Prostate gland (tissue), 2 donors: ENCODE data around the gene MTARC2. TPM values are rescaled to one million over a fixed set of nuclear protein-coding genes. Genes with fewer than 3 reads are reported as not detected.

Experiments used
- DNase-seq: peaks from one replicate; pipeline ENCODE4 v3.0.0-alpha.2; 2019; ENCODE audit warnings: low spot score
- H3K27ac ChIP-seq, 2 donors: fragments of 200-600 bp; sonication (generic); 2 replicates each; pipeline ENCODE4 v1.5.1; 2017 to 2019
- H3K27me3 ChIP-seq: fragments of 200-600 bp; sonication (generic); replicated peaks from 2 replicates; pipeline ENCODE4 v1.5.1; 2019; ENCODE audit not compliant: insufficient read depth
- H3K36me3 ChIP-seq, 2 donors: fragments of 200-600 bp; sonication (generic); 1 replicate in 1 of 2; 2 replicates in 1 of 2; pipeline versions ENCODE4 v1.5.1 to v1.8.1; 2017 to 2019
- H3K4me1 ChIP-seq: fragments of 200-600 bp; sonication (generic); replicated peaks from 2 replicates; pipeline ENCODE4 v1.5.1; 2019
- H3K4me3 ChIP-seq, 2 donors: fragments of 200-600 bp; sonication (generic); 2 replicates each; pipeline ENCODE4 v1.5.1; 2017 to 2019
- H3K9me3 ChIP-seq: fragments of 200-600 bp; sonication (generic); 2 replicates; pipeline ENCODE4 v1.5.1; 2017
- CTCF ChIP-seq, 4 experiments: fragments of 200-600 bp in 2 of 4; fragments of 450-650 bp in 2 of 4; sonication (generic) in 2 of 4; IDR thresholded peaks; 1 replicate in 3 of 4; 2 replicates in 1 of 4; pipeline ENCODE4 v1.5.1; 2016 to 2019; ENCODE audit warnings: antibody characterized with exemption in 4 of 4, mild to moderate bottlenecking in 2 of 4, moderate library complexity in 2 of 4
- POLR2A ChIP-seq: fragments of 450-650 bp; IDR thresholded peaks from one replicate; pipeline ENCODE4 v1.6.1; 2016; ENCODE audit warnings: antibody characterized with exemption, mild to moderate bottlenecking
- POLR2AphosphoS5 ChIP-seq: sonication (generic); formaldehyde crosslinking; IDR thresholded peaks from one replicate; pipeline ENCODE4 v1.6.1; 2017; ENCODE audit warnings: antibody characterized with exemption
- WGBS: methylation state at CpG from one replicate; pipeline ENCODE4 v1.1.5; 2018; 5-methylcytosine and 5-hydroxymethylcytosine counted together
- intact Hi-C: fragments of 100-400 bp; cut with DNase I; formaldehyde crosslinking; loops from one replicate; pipeline ENCODE4 v1.14.2; 2022
- total RNA-seq, 2 donors: library from RNA; depleted of rRNA; stranded (reverse); fragments of >200 nt; gene quantifications; one replicate each; pipeline ENCODE4 v1.1.0, GENCODE V29; 2016

The MTARC2 gene
- total RNA-seq, 2 donors from 2014 or later = 22.2 to 44.4 TPM

- intact Hi-C loops = loop anchor here (5.0 to 10.0 kb wide), 2 partner anchors 395 to 627 kb away; no protein-coding TSS in a partner anchor
- TF ChIP-seq POLR2A (no peak), CTCF (IDR thresholded peaks at IDR 0.05) (peak; percentile 71 to 84 (median 75)), POLR2AphosphoS5 (peak; percentile 10)
- Histone ChIP-seq H3K9me3 (no peaks in the 10 kb centered on the region), H3K4me3 (no peak overlapping the region), H3K27ac (no peak overlapping the region), H3K4me1 (no peaks in the 10 kb centered on the region), H3K36me3 (no peaks in the 10 kb centered on the region), H3K27me3 (no peaks in the 10 kb centered on the region)
- 43% methylated on average over 20 of the region's 20 CpGs for WGBS
- peak; percentile 54 for DNase-seq
Measured at GRCh38 chr1:220810179-220810653, 62.1 kb downstream of the MTARC2 start.

GRCh38 chr1:220810963-220811362 is 62.8 kb downstream of the MTARC2 start:
- Histone ChIP-seq H3K27me3 (no peaks in the 10 kb centered on the region), H3K4me1 (no peaks in the 10 kb centered on the region), H3K9me3 (no peaks in the 10 kb centered on the region), H3K27ac (no peak overlapping the region), H3K36me3 (no peaks in the 10 kb centered on the region), H3K4me3 (no peak overlapping the region)
- no peak for TF ChIP-seq POLR2AphosphoS5
- no peak for TF ChIP-seq CTCF (IDR thresholded peaks at IDR 0.05)
- TF ChIP-seq POLR2A = no peak
- no peak for DNase-seq
- WGBS = 64% methylated on average over 2 of the region's 2 CpGs
- intact Hi-C loops = loop anchor here (5.0 to 10.0 kb wide), 2 partner anchors 394 to 626 kb away; no protein-coding TSS in a partner anchor

GRCh38 chr1:220811695-220812094 is 63.6 kb downstream of the MTARC2 start:
- H3K27me3 ChIP-seq = no peaks in the 10 kb centered on the region
- 91% methylated on average over 5 of the region's 5 CpGs for WGBS
- H3K27ac ChIP-seq = no peak overlapping the region
- TF ChIP-seq CTCF (IDR thresholded peaks at IDR 0.05) (no peak), POLR2AphosphoS5 (no peak), POLR2A (no peak)
- H3K4me1 ChIP-seq = no peaks in the 10 kb centered on the region
- no peak for DNase-seq
- no peaks in the 10 kb centered on the region for H3K36me3 ChIP-seq
- H3K4me3 ChIP-seq = no peak overlapping the region
- no peaks in the 10 kb centered on the region for H3K9me3 ChIP-seq
- intact Hi-C loops = loop anchor here (5.0 to 10.0 kb wide), 2 partner anchors 393 to 626 kb away; no protein-coding TSS in a partner anchor

- DNase-seq = peak; percentile 47
- TF ChIP-seq POLR2A = no peak
- TF ChIP-seq POLR2AphosphoS5 = peak; percentile 84
- TF ChIP-seq CTCF (IDR thresholded peaks at IDR 0.05) = no peak
- intact Hi-C loops = loop anchor here (5.0 to 10.0 kb wide), 2 partner anchors 392 to 625 kb away; no protein-coding TSS in a partner anchor
- no peaks in the 10 kb centered on the region for H3K4me1 ChIP-seq
- 47% methylated on average over 6 of the region's 6 CpGs for WGBS
- H3K27me3 ChIP-seq = no peaks in the 10 kb centered on the region
- no peak overlapping the region for H3K27ac ChIP-seq
- no peaks in the 10 kb centered on the region for H3K9me3 ChIP-seq
- H3K36me3 ChIP-seq = no peaks in the 10 kb centered on the region
- H3K4me3 ChIP-seq = no peak overlapping the region
Measured at GRCh38 chr1:220812308-220812707, 64.2 kb downstream of the MTARC2 start.

GRCh38 chr1:220813013-220813412 is 64.9 kb downstream of the MTARC2 start:
- TF ChIP-seq CTCF (IDR thresholded peaks at IDR 0.05) (no peak), POLR2AphosphoS5 (no peak), POLR2A (no peak)
- no peaks in the 10 kb centered on the region for H3K4me1 ChIP-seq
- WGBS = 87% methylated on average over 12 of the region's 12 CpGs
- no peaks in the 10 kb centered on the region for H3K36me3 ChIP-seq
- no peak overlapping the region for H3K27ac ChIP-seq
- DNase-seq = no peak
- H3K9me3 ChIP-seq = no peaks in the 10 kb centered on the region
- H3K27me3 ChIP-seq = no peaks in the 10 kb centered on the region
- no peak overlapping the region for H3K4me3 ChIP-seq
- intact Hi-C loops = loop anchor here (5.0 to 10.0 kb wide), 2 partner anchors 392 to 624 kb away; no protein-coding TSS in a partner anchor
